ENCODE data around the gene SPAG9.

Gene SPAG9

DNA sequence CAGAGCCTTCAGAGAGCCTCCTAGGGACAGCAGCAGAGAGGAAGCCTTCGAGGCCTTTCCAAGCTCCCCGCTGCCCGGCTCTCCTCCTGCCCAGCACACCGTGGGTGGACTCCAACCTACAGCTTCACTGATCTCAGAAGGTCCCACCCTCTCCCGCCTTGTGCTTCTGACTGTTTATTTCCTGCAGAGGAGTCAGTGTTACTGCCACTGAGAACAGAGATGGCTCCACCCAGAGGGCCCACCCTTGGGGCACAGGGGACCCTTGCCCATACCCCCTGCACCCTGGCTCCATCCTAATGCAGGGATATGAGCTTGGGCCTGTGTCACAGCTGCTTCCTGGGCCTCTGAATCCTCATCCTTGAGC, 201.8 kb downstream of the SPAG9 start:
- Histone ChIP-seq H2BK5ac (ENCODE audit: low read depth, low read length, poor library complexity, severe bottlenecking) (no peak overlapping the region), H3K23ac (ENCODE audit: low read length in 2 of 2) (no peak overlapping the region)

DNA sequence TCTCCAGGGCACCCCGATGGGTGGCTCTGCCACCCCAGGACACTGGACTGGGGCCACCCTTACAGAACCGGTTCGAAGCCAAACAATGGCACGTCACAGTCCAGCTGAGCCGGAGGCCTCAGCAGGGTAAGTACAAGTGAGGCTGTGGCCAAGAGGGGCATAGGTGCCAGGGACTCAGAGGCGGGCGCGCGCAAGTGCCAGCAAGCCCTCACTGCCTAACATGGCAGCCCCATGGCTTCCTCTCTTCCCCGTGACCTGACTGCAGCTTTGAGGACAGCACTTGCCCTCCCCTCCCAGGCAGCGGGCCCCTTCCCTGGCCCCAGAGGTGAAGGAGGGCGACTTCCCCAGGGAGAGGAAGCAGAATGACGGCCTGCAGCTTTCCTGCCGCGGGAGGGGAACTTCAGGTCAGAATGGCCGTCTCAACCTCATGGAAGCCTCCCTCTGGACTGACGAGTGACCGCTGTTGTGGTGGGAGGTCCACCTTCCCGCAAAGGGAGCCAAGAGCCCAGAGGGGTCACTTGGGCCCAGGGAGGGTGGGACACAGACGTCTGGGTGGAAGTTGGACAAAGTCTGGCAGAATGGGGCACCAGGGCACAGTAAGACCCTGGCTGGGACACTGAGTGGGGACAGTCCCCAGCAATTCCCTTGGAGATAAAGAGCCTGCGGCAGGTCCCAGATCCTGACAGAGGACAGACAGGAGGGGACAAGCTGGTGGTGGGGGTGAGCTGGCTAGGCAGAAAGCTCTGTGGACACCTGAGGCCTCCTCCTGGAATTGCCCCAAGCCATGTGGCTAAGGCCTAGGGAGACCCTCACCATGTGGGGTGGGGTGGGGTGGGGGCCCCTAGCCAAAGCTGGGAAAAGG, 202.4 kb downstream of the SPAG9 start:
- no peak overlapping the region for H3K14ac ChIP-seq (ENCODE audit: low read length in 2 of 2)
- no peak overlapping the region for H3K9ac ChIP-seq (ENCODE audit: low read length)
- H3K79me1 ChIP-seq (replicated peaks; ENCODE audit: low read length, poor library complexity, severe bottlenecking), result no peaks in the 10 kb centered on the region
- peak overlapping the region; percentile 33 for H4K8ac ChIP-seq (ENCODE audit: low read length)
- no peak overlapping the region for H3K4me2 ChIP-seq (ENCODE audit: low read length, poor library complexity, severe bottlenecking)
- no peak overlapping the region for H3K27ac ChIP-seq (ENCODE audit: low read length, poor library complexity, severe bottlenecking)
- no peak overlapping the region for H2BK5ac ChIP-seq (ENCODE audit: low read depth, low read length, poor library complexity, severe bottlenecking)
- no peaks in the 10 kb centered on the region for H3K9me3 ChIP-seq (ENCODE audit: control insufficient read depth, low read length)
- no peak overlapping the region for H2BK120ac ChIP-seq (ENCODE audit: low read depth, low read length)
- H3K4ac ChIP-seq (ENCODE audit: low read depth in 1 of 2, low read length in 2 of 2), result peak overlapping the region; percentile 5 to 11
- no peaks in the 10 kb centered on the region for H3K27me3 ChIP-seq (ENCODE audit: control insufficient read depth in 1 of 2, insufficient read depth in 1 of 2, low read length in 2 of 2)
- peak overlapping the region; percentile 44 for H2BK15ac ChIP-seq (ENCODE audit: low read depth, poor library complexity, severe bottlenecking)
- peak overlapping the region in 1 of 2 experiments; percentile 31 for H3K18ac ChIP-seq (ENCODE audit: low read depth in 1 of 2, low read length in 2 of 2)
- no peak overlapping the region for H2AFZ ChIP-seq (ENCODE audit: low read depth, low read length)
- no peaks in the 10 kb centered on the region for H3K36me3 ChIP-seq (ENCODE audit: control insufficient read depth in 1 of 2, insufficient read depth in 2 of 2, low read depth in 1 of 2, low read length in 2 of 2)
- H2AK5ac ChIP-seq (ENCODE audit: low read length, severe bottlenecking), result no peak overlapping the region
- DNase-seq, result no peak
- peak overlapping the region in 1 of 2 experiments; percentile 19 for H2BK12ac ChIP-seq (ENCODE audit: low read length in 2 of 2)
- H3K23ac ChIP-seq (ENCODE audit: low read length in 2 of 2), result no peak overlapping the region
- peaks cover 43% of the 10 kb centered on the region for H3K4me1 ChIP-seq (ENCODE audit: control insufficient read depth, insufficient read depth, low read depth, low read length)
- WGBS, result 80% methylated on average over 21 of the region's 21 CpGs
- H4K91ac ChIP-seq (ENCODE audit: low read length), result peak overlapping the region; percentile 14
- no peak overlapping the region for H3K4me3 ChIP-seq (ENCODE audit: insufficient read depth in 1 of 2, low read depth in 1 of 2, low read length in 2 of 2)

More for the DNA sequence above, 201.8 kb downstream of the SPAG9 start:
- no peak overlapping the region for H3K27ac ChIP-seq (ENCODE audit: low read length, poor library complexity, severe bottlenecking)
- H3K27me3 ChIP-seq (ENCODE audit: control insufficient read depth in 1 of 2, insufficient read depth in 1 of 2, low read length in 2 of 2), result no peaks in the 10 kb centered on the region
- WGBS, result 88% methylated on average over 5 of the region's 5 CpGs
- no peak overlapping the region for H3K4me2 ChIP-seq (ENCODE audit: low read length, poor library complexity, severe bottlenecking)
- peak; percentile 27 for DNase-seq
- peak overlapping the region; percentile 62 for H4K8ac ChIP-seq (ENCODE audit: low read length)
- no peaks in the 10 kb centered on the region for H3K79me1 ChIP-seq (replicated peaks; ENCODE audit: low read length, poor library complexity, severe bottlenecking)
- peak overlapping the region; percentile 56 for H3K9ac ChIP-seq (ENCODE audit: low read length)
- H2BK15ac ChIP-seq (ENCODE audit: low read depth, poor library complexity, severe bottlenecking), result peak overlapping the region; percentile 17
- H3K9me3 ChIP-seq (ENCODE audit: control insufficient read depth, low read length), result no peaks in the 10 kb centered on the region
- H3K18ac ChIP-seq (ENCODE audit: low read depth in 1 of 2, low read length in 2 of 2), result peak overlapping the region in 1 of 2 experiments; percentile 72
- H4K91ac ChIP-seq (ENCODE audit: low read length), result no peak overlapping the region
- H3K4me3 ChIP-seq (ENCODE audit: insufficient read depth in 1 of 2, low read depth in 1 of 2, low read length in 2 of 2), result no peak overlapping the region
- H3K4me1 ChIP-seq (ENCODE audit: control insufficient read depth, insufficient read depth, low read depth, low read length), result peaks cover 47% of the 10 kb centered on the region
- no peak overlapping the region for H2BK120ac ChIP-seq (ENCODE audit: low read depth, low read length)
- peak overlapping the region in 1 of 2 experiments; percentile 17 for H3K4ac ChIP-seq (ENCODE audit: low read depth in 1 of 2, low read length in 2 of 2)
- no peak overlapping the region for H2AFZ ChIP-seq (ENCODE audit: low read depth, low read length)
- H2AK5ac ChIP-seq (ENCODE audit: low read length, severe bottlenecking), result no peak overlapping the region
- H3K36me3 ChIP-seq (ENCODE audit: control insufficient read depth in 1 of 2, insufficient read depth in 2 of 2, low read depth in 1 of 2, low read length in 2 of 2), result no peaks in the 10 kb centered on the region
- no peak overlapping the region for H3K14ac ChIP-seq (ENCODE audit: low read length in 2 of 2)
- H2BK12ac ChIP-seq (ENCODE audit: low read length in 2 of 2), result peak overlapping the region in 1 of 2 experiments; percentile 67

DNA sequence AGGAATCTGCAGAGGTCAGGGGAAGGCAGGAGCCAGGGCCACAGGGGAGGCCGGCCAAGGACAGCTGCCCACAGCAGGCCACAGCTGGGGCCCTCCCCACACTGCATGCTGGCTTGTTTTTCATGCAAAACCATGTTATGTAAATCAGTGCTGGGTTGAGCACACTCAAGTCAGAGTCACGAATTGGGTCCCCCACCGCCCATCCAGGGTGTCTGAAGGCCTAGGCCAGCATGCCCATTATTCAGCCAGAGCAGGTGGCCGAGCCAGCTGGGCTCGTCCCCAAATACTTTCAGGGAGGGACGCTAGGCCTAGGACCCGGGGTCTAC, 203.3 kb downstream of the SPAG9 start:
- no peak for DNase-seq
- WGBS, result 77% methylated on average over 7 of the region's 7 CpGs

DNA sequence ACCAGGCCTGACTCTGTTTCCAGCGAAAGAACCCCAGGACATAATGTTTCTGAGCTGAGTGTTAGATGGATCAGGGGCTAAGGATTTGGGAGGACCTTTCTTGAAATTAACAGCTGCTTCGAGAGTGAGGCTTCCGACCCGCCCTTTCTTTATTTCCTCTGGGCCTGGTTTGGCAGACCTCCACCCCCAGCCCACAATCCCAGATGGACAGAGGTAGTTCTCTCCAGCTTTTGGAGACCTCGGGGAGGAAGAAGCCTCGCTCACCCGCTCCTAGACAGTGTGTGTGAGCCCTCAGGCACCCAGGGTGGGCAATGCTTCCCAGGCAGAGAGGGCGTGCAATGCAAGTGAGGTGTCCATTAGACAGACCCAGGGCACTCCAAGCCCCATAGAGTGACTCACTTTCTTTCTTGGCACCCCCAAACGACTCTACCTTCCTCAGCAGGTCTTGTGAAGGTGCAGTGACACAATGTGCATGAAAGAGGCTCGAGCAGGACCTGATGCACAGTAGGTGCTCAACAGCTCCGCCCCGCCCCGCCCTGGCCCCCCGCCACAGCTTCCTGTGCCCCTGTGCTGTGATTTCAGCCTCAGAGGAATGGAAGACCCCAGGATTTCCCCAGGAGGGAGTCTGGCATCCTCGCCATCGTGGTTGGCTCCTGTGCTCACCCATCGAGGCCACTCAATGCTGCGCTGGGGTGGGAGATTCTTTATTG, 203.8 kb downstream of the SPAG9 start:
- no peak overlapping the region for H4K91ac ChIP-seq (ENCODE audit: low read length)
- no peaks in the 10 kb centered on the region for H3K79me1 ChIP-seq (replicated peaks; ENCODE audit: low read length, poor library complexity, severe bottlenecking)
- no peak overlapping the region for H3K4me2 ChIP-seq (ENCODE audit: low read length, poor library complexity, severe bottlenecking)
- no peak overlapping the region for H2BK5ac ChIP-seq (ENCODE audit: low read depth, low read length, poor library complexity, severe bottlenecking)
- DNase-seq, result no peak
- H3K9me3 ChIP-seq (ENCODE audit: control insufficient read depth, low read length), result no peaks in the 10 kb centered on the region
- H3K23ac ChIP-seq (ENCODE audit: low read length in 2 of 2), result no peak overlapping the region
- no peak overlapping the region for H2AK5ac ChIP-seq (ENCODE audit: low read length, severe bottlenecking)
- H3K18ac ChIP-seq (ENCODE audit: low read depth in 1 of 2, low read length in 2 of 2), result no peak overlapping the region
- no peak overlapping the region for H2BK120ac ChIP-seq (ENCODE audit: low read depth, low read length)
- peak overlapping the region; percentile 24 for H3K9ac ChIP-seq (ENCODE audit: low read length)
- no peaks in the 10 kb centered on the region for H3K27me3 ChIP-seq (ENCODE audit: control insufficient read depth in 1 of 2, insufficient read depth in 1 of 2, low read length in 2 of 2)
- no peak overlapping the region for H4K8ac ChIP-seq (ENCODE audit: low read length)
- H3K27ac ChIP-seq (ENCODE audit: low read length, poor library complexity, severe bottlenecking), result no peak overlapping the region
- no peak overlapping the region for H3K4me3 ChIP-seq (ENCODE audit: insufficient read depth in 1 of 2, low read depth in 1 of 2, low read length in 2 of 2)
- H3K4me1 ChIP-seq (ENCODE audit: control insufficient read depth, insufficient read depth, low read depth, low read length), result peaks cover 33% of the 10 kb centered on the region
- no peaks in the 10 kb centered on the region for H3K36me3 ChIP-seq (ENCODE audit: control insufficient read depth in 1 of 2, insufficient read depth in 2 of 2, low read depth in 1 of 2, low read length in 2 of 2)
- H2BK15ac ChIP-seq (ENCODE audit: low read depth, poor library complexity, severe bottlenecking), result no peak overlapping the region
- H3K4ac ChIP-seq (ENCODE audit: low read depth in 1 of 2, low read length in 2 of 2), result no peak overlapping the region
- no peak overlapping the region for H3K14ac ChIP-seq (ENCODE audit: low read length in 2 of 2)
- WGBS, result 80% methylated on average over 18 of the region's 18 CpGs
- H2AFZ ChIP-seq (ENCODE audit: low read depth, low read length), result no peak overlapping the region
- no peak overlapping the region for H2BK12ac ChIP-seq (ENCODE audit: low read length in 2 of 2)

More for the DNA sequence above, 203.3 kb downstream of the SPAG9 start:
- Histone ChIP-seq H2AFZ (ENCODE audit: low read depth, low read length) (no peak overlapping the region), H2BK5ac (ENCODE audit: low read depth, low read length, poor library complexity, severe bottlenecking) (no peak overlapping the region), H2BK12ac (ENCODE audit: low read length in 2 of 2) (no peak overlapping the region), H3K14ac (ENCODE audit: low read length in 2 of 2) (no peak overlapping the region), H3K4me2 (ENCODE audit: low read length, poor library complexity, severe bottlenecking) (no peak overlapping the region), H2BK120ac (ENCODE audit: low read depth, low read length) (no peak overlapping the region), H3K23ac (ENCODE audit: low read length in 2 of 2) (no peak overlapping the region), H3K18ac (ENCODE audit: low read depth in 1 of 2, low read length in 2 of 2) (no peak overlapping the region), H2AK5ac (ENCODE audit: low read length, severe bottlenecking) (no peak overlapping the region), H3K4ac (ENCODE audit: low read depth in 1 of 2, low read length in 2 of 2) (no peak overlapping the region), H2BK15ac (ENCODE audit: low read depth, poor library complexity, severe bottlenecking) (no peak overlapping the region), H3K9ac (ENCODE audit: low read length) (no peak overlapping the region), H3K4me1 (ENCODE audit: control insufficient read depth, insufficient read depth, low read depth, low read length) (peaks cover 36% of the 10 kb centered on the region), H3K27me3 (ENCODE audit: control insufficient read depth in 1 of 2, insufficient read depth in 1 of 2, low read length in 2 of 2) (no peaks in the 10 kb centered on the region), H3K79me1 (replicated peaks; ENCODE audit: low read length, poor library complexity, severe bottlenecking) (no peaks in the 10 kb centered on the region), H4K8ac (ENCODE audit: low read length) (no peak overlapping the region), H4K91ac (ENCODE audit: low read length) (no peak overlapping the region), H3K27ac (ENCODE audit: low read length, poor library complexity, severe bottlenecking) (no peak overlapping the region), H3K9me3 (ENCODE audit: control insufficient read depth, low read length) (no peaks in the 10 kb centered on the region), H3K36me3 (ENCODE audit: control insufficient read depth in 1 of 2, insufficient read depth in 2 of 2, low read depth in 1 of 2, low read length in 2 of 2) (no peaks in the 10 kb centered on the region), H3K4me3 (ENCODE audit: insufficient read depth in 1 of 2, low read depth in 1 of 2, low read length in 2 of 2) (no peak overlapping the region)
